WERI-Rb-1 (cell line): ENCODE results near the gene MMP2.
A peak's percentile ranks its signal among the peaks of the same experiment; 100 is the strongest.

Experiments used
- DNase-seq: peaks from one replicate; pipeline ENCODE4 v3.0.0-alpha.2; 2020
- H3K27ac ChIP-seq: fragments of 250-450 bp; sonication (Bioruptor Pico); 2 replicates; pipeline ENCODE4 v1.5.1; 2020; ENCODE audit warnings: mild to moderate bottlenecking, moderate library complexity
- H3K27me3 ChIP-seq: fragments of 250-450 bp; sonication (Bioruptor Pico); 2 replicates; pipeline ENCODE4 v1.5.1; 2021; ENCODE audit warnings: mild to moderate bottlenecking, low read depth, moderate library complexity; ENCODE audit not compliant: insufficient read depth, severe bottlenecking
- H3K36me3 ChIP-seq: fragments of 250-450 bp; sonication (Bioruptor Pico); 2 replicates; pipeline ENCODE4 v1.5.1; 2020; ENCODE audit warnings: mild to moderate bottlenecking, moderate library complexity
- H3K4me3 ChIP-seq: 2 replicates; pipeline ENCODE4 v1.5.1; 2011; ENCODE audit warnings: low read depth, mild to moderate bottlenecking, control low read depth, low read length
- H3K9me3 ChIP-seq: fragments of 250-450 bp; sonication (Bioruptor Pico); 2 replicates; pipeline ENCODE4 v1.5.1; 2021; ENCODE audit warnings: mild to moderate bottlenecking, moderate library complexity; ENCODE audit not compliant: severe bottlenecking
- TF ChIP-seq, protein P1 (sequence below): IDR thresholded peaks from 2 replicates; pipeline ENCODE4 v1.5.1; 2011; ENCODE audit warnings: low read depth, mild to moderate bottlenecking, control low read depth, inconsistent platforms, low read length

The MMP2 gene

DNA sequence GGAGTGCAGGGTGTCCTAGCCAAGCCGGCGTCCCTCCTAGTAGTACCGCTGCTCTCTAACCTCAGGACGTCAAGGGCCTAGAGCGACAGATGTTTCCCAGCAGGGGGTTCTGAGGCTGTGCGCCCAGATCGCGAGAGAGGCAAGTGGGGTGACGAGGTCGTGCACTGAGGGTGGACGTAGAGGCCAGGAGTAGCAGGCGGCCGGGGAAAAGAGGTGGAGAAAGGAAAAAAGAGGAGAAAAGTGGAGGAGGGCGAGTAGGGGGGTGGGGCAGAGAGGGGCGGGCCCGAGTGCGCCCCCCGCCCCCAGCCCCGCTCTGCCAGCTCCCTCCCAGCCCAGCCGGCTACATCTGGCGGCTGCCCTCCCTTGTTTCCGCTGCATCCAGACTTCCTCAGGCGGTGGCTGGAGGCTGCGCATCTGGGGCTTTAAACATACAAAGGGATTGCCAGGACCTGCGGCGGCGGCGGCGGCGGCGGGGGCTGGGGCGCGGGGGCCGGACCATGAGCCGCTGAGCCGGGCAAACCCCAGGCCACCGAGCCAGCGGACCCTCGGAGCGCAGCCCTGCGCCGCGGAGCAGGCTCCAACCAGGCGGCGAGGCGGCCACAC, at the start of gene MMP2:
TSS of gene MMP2 (plus strand) at position 372 of the 603 bp plus-strand sequence. CDS start 282 bp downstream, outside the sequence.
- Histone ChIP-seq H3K27ac (no peak within 1 kb of the TSS), H3K9me3 (no peaks in the 10 kb centered on the region), H3K36me3 (peaks cover 8% of the 10 kb centered on the region), H3K4me3 (peak within 1 kb of the TSS; percentile 59), H3K27me3 (no peaks in the 10 kb centered on the region)
- peak; percentile 46 for DNase-seq
- TF ChIP-seq, protein P1, sequence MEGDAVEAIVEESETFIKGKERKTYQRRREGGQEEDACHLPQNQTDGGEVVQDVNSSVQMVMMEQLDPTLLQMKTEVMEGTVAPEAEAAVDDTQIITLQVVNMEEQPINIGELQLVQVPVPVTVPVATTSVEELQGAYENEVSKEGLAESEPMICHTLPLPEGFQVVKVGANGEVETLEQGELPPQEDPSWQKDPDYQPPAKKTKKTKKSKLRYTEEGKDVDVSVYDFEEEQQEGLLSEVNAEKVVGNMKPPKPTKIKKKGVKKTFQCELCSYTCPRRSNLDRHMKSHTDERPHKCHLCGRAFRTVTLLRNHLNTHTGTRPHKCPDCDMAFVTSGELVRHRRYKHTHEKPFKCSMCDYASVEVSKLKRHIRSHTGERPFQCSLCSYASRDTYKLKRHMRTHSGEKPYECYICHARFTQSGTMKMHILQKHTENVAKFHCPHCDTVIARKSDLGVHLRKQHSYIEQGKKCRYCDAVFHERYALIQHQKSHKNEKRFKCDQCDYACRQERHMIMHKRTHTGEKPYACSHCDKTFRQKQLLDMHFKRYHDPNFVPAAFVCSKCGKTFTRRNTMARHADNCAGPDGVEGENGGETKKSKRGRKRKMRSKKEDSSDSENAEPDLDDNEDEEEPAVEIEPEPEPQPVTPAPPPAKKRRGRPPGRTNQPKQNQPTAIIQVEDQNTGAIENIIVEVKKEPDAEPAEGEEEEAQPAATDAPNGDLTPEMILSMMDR, result no peak

DNA sequence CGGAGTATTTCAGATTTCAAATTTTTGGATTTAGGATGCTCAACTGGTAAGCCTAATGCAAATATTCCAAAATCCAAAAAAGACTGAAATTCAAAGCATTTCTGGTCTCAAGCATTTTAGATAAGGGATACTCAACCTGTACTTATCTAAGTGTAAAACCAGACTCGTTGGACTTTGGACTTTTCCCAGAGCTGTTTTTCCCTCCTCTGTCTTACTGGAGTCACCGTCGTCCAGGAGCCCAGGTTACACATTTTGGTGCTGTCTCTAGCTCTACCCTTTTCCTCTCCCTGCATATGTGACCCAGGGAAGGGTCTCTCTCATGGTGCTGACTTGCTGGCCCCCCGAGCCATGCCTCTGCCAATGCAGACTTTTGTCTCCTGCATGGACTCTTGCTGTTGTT, 46.0 kb upstream of the MMP2 start:
- TF ChIP-seq, protein P1, result no peak
- no peaks in the 10 kb centered on the region for H3K9me3 ChIP-seq
- no peaks in the 10 kb centered on the region for H3K36me3 ChIP-seq
- H3K27me3 ChIP-seq, result no peaks in the 10 kb centered on the region
- no peak overlapping the region for H3K4me3 ChIP-seq
- no peak overlapping the region for H3K27ac ChIP-seq
- DNase-seq, result no peak

- Histone ChIP-seq H3K27me3 (no peaks in the 10 kb centered on the region), H3K36me3 (no peaks in the 10 kb centered on the region), H3K27ac (no peak overlapping the region), H3K4me3 (no peak overlapping the region), H3K9me3 (no peaks in the 10 kb centered on the region)
- TF ChIP-seq, protein P1, result no peak
- DNase-seq, result no peak
Measured at GRCh38 chr16:55433535-55433934, 45.5 kb upstream of the MMP2 start.

- TF ChIP-seq, protein P1, result no peak
- H3K36me3 ChIP-seq, result no peaks in the 10 kb centered on the region
- H3K9me3 ChIP-seq, result no peaks in the 10 kb centered on the region
- H3K27ac ChIP-seq, result no peak overlapping the region
- H3K27me3 ChIP-seq, result no peaks in the 10 kb centered on the region
- no peak overlapping the region for H3K4me3 ChIP-seq
- DNase-seq, result no peak
Measured at GRCh38 chr16:55434000-55434399, 45.0 kb upstream of the MMP2 start.

DNA sequence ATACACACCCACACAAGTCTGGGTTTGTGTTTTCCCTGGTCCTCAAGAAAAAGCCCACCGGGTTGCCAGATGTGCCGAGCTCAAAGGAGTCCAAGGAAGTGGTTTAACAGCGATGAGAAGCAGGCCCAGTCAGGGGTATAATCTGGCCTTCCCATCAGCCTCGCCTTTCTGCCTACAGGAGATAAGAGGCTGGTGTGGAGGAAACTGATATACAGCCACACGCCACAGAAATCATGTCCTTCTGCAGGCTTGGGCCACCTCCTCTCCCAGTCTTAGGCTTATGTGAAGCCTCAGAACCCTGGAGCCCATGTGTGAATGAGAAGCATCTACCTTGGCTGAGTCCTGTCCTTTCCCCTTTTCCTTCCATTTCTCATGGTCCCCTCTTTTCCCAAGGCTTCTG, 43.6 kb upstream of the MMP2 start:
- no peaks in the 10 kb centered on the region for H3K9me3 ChIP-seq
- TF ChIP-seq, protein P1, result no peak
- no peak overlapping the region for H3K4me3 ChIP-seq
- no peaks in the 10 kb centered on the region for H3K36me3 ChIP-seq
- H3K27me3 ChIP-seq, result no peaks in the 10 kb centered on the region
- no peak overlapping the region for H3K27ac ChIP-seq
- no peak for DNase-seq

GRCh38 chr16:55436587-55436986, 42.4 kb upstream of the MMP2 start:
- Histone ChIP-seq H3K27ac (no peak overlapping the region), H3K36me3 (no peaks in the 10 kb centered on the region), H3K4me3 (no peak overlapping the region), H3K9me3 (no peaks in the 10 kb centered on the region), H3K27me3 (no peaks in the 10 kb centered on the region)
- TF ChIP-seq, protein P1, result no peak
- DNase-seq, result no peak
